Endothelial cell (in vitro differentiated cells): Measurements from ENCODE around the gene TLE3. TPM values are rescaled to one million over a fixed set of nuclear protein-coding genes. Genes with fewer than 3 reads are reported as not detected.

Experiments
- DNase-seq: peaks from one replicate; pipeline ENCODE4 v3.0.0; 2021; ENCODE audit warnings: low spot score
- H3K27ac Mint-ChIP-seq: one replicate; pipeline ENCODE4 v1.8.0; 2021; ENCODE audit warnings: mixed read lengths, inconsistent platforms; ENCODE audit not compliant: unreplicated experiment
- H3K27me3 Mint-ChIP-seq: one replicate; pipeline ENCODE4 v1.8.0; 2021; ENCODE audit warnings: mild to moderate bottlenecking, moderate library complexity, mixed read lengths, inconsistent platforms; ENCODE audit not compliant: unreplicated experiment
- H3K36me3 Mint-ChIP-seq: one replicate; pipeline ENCODE4 v1.8.0; 2021; ENCODE audit warnings: mild to moderate bottlenecking, low read depth, mixed read lengths, inconsistent platforms; ENCODE audit not compliant: unreplicated experiment
- H3K4me1 Mint-ChIP-seq: one replicate; pipeline ENCODE4 v1.8.0; 2021; ENCODE audit warnings: mild to moderate bottlenecking, mixed read lengths, inconsistent platforms; ENCODE audit not compliant: unreplicated experiment
- H3K4me3 Mint-ChIP-seq: one replicate; pipeline ENCODE4 v1.8.0; 2021; ENCODE audit warnings: mild to moderate bottlenecking, mixed read lengths, inconsistent platforms; ENCODE audit not compliant: unreplicated experiment
- H3K9me3 Mint-ChIP-seq: one replicate; pipeline ENCODE4 v1.8.0; 2021; ENCODE audit warnings: mixed read lengths, inconsistent platforms; ENCODE audit not compliant: unreplicated experiment
- long read RNA-seq: library from polyadenylated mRNA; unstranded; transcript quantifications from one replicate; pipeline ENCODE4 v2.0.0, GENCODE V29; 2020; ENCODE audit not compliant: unreplicated experiment
- total RNA-seq: library from RNA; stranded (reverse); fragmentation: NEBNext Ultra II Directional; extraction: Animal tissue kit (Norgen Biotek cat#: 25700); gene quantifications from one replicate; pipeline ENCODE4 v1.2.1, GENCODE V29; 2021; ENCODE audit not compliant: unreplicated experiment
- TF ChIP-seq, protein P1 (sequence below): fragments of 200-600 bp; sonication (generic); IDR thresholded peaks from one replicate; pipeline ENCODE4 v1.5.0; 2021; ENCODE audit warnings: antibody characterized with exemption; ENCODE audit not compliant: unreplicated experiment

TLE3 gene
- total RNA-seq = 80.8 TPM
- long read RNA-seq, partial matches to known transcripts = 1 of 2 reads
- long read RNA-seq, other reads (novel, unspliced or antisense) = 1 of 2 reads

- peak within 1 kb of the TSS; percentile 93 for H3K27ac Mint-ChIP-seq
- TF ChIP-seq, protein P1, sequence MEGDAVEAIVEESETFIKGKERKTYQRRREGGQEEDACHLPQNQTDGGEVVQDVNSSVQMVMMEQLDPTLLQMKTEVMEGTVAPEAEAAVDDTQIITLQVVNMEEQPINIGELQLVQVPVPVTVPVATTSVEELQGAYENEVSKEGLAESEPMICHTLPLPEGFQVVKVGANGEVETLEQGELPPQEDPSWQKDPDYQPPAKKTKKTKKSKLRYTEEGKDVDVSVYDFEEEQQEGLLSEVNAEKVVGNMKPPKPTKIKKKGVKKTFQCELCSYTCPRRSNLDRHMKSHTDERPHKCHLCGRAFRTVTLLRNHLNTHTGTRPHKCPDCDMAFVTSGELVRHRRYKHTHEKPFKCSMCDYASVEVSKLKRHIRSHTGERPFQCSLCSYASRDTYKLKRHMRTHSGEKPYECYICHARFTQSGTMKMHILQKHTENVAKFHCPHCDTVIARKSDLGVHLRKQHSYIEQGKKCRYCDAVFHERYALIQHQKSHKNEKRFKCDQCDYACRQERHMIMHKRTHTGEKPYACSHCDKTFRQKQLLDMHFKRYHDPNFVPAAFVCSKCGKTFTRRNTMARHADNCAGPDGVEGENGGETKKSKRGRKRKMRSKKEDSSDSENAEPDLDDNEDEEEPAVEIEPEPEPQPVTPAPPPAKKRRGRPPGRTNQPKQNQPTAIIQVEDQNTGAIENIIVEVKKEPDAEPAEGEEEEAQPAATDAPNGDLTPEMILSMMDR = no peak
- H3K27me3 Mint-ChIP-seq = peaks cover 11% of the 10 kb centered on the region
- peaks cover 4% of the 10 kb centered on the region for H3K36me3 Mint-ChIP-seq
- peak; percentile 99 for DNase-seq
- no peaks in the 10 kb centered on the region for H3K9me3 Mint-ChIP-seq
- H3K4me1 Mint-ChIP-seq = peaks cover 36% of the 10 kb centered on the region
- H3K4me3 Mint-ChIP-seq = peak within 1 kb of the TSS; percentile 97
Measured at GRCh38 chr15:70097321-70098152, at the start of gene TLE3. Gene TLE3 (minus strand): TSS chr15:70097917. CDS start chr15:70096798, 1,119 bp downstream.

- H3K4me3 Mint-ChIP-seq = no peak overlapping the region
- no peak for DNase-seq
- no peak overlapping the region for H3K27ac Mint-ChIP-seq
- peaks cover 20% of the 10 kb centered on the region for H3K4me1 Mint-ChIP-seq
- H3K27me3 Mint-ChIP-seq = peaks cover 6% of the 10 kb centered on the region
- TF ChIP-seq, protein P1 = no peak
- no peaks in the 10 kb centered on the region for H3K36me3 Mint-ChIP-seq
- no peaks in the 10 kb centered on the region for H3K9me3 Mint-ChIP-seq
Measured at GRCh38 chr15:70147178-70147760, 49.6 kb upstream of the TLE3 start.

DNA sequence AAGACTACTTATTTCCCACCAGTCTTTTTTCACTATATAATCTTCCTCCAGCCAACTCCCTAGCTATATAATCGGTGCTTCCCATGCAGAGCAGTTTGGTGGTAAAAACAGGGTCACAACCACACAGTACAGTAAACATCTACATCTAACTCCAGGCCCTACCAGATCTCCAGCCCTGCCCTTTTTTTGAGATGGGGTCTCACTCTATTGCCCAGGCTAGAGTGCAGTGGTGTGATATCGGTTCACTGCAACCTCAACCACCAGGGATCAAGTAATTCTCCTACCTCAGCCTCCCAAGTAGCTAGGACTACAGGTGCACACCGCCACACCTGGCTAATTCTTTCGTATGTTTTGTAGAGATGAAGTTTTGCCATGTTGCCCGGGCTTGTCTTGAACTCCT lies 49.1 kb upstream of the TLE3 start:
- no peaks in the 10 kb centered on the region for H3K36me3 Mint-ChIP-seq
- TF ChIP-seq, protein P1 = no peak
- H3K4me1 Mint-ChIP-seq = peaks cover 15% of the 10 kb centered on the region
- peaks cover 6% of the 10 kb centered on the region for H3K27me3 Mint-ChIP-seq
- no peak for DNase-seq
- no peak overlapping the region for H3K4me3 Mint-ChIP-seq
- H3K27ac Mint-ChIP-seq = no peak overlapping the region
- no peaks in the 10 kb centered on the region for H3K9me3 Mint-ChIP-seq

DNA sequence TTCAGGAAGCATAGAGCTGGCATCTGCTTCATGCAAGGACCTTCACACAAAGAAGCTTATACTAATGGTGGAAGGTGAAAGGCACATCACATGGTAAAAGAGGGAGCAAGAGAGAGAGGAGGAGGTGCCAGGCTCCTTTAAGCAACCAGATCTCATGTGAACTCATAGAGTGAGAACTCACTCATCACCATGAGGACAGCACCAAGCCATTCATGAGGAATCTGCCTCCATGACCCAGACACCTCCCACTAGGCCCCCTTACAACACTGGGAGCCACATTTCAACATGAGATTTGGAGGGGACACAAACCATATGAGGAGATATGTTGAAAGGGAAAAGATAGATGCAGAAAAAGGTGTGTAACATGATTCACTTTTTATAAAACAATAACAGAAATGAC lies 48.4 kb upstream of the TLE3 start:
- Mint-ChIP-seq H3K27me3 (peaks cover 6% of the 10 kb centered on the region), H3K36me3 (no peaks in the 10 kb centered on the region), H3K4me3 (no peak overlapping the region), H3K9me3 (no peaks in the 10 kb centered on the region), H3K4me1 (peaks cover 18% of the 10 kb centered on the region), H3K27ac (no peak overlapping the region)
- no peak for DNase-seq
- TF ChIP-seq, protein P1 = no peak

DNA sequence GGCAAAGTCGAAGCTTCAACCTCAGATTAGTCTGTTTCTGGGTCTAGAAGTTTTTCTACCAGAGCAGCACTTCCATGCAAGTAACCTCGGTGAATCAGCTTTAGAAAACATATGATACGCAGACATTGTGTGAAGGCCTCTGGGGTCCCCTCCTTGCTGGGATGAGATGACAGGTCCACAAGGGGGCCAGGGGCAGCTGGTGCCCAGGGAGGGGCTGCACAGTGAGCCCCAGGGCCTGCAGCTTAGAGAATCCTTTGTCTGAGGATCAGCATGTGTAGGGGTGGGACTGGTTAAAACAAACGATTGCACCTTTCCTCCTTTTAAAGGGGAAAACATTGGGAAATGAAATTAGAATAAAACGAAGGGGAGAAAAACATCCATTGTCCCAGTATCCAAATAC lies 47.5 kb upstream of the TLE3 start:
- H3K27me3 Mint-ChIP-seq = peaks cover 8% of the 10 kb centered on the region
- no peaks in the 10 kb centered on the region for H3K36me3 Mint-ChIP-seq
- H3K27ac Mint-ChIP-seq = no peak overlapping the region
- H3K4me3 Mint-ChIP-seq = no peak overlapping the region
- TF ChIP-seq, protein P1 = no peak
- H3K9me3 Mint-ChIP-seq = no peaks in the 10 kb centered on the region
- DNase-seq = no peak
- peaks cover 27% of the 10 kb centered on the region for H3K4me1 Mint-ChIP-seq
